ENCODE measurements around the gene ADGRV1. TPM values are rescaled to one million over a fixed set of nuclear protein-coding genes. Genes with fewer than 3 reads are reported as not detected.

Gene ADGRV1
- polyA plus RNA-seq, 10 donors = 0.19 to 8.6 (median 0.98) TPM

GRCh38 chr5:91104062-91104448 lies 545.5 kb downstream of the ADGRV1 start:
- DNase-seq = no peak

- DNase-seq = peak in 1 of 3 donors; percentile 62
Measured at GRCh38 chr5:91106842-91107511, 548.4 kb downstream of the ADGRV1 start.

- DNase-seq = no peak
Measured at GRCh38 chr5:91109634-91110033, 551.0 kb downstream of the ADGRV1 start.

GRCh38 chr5:91110686-91111085 lies 552.1 kb downstream of the ADGRV1 start:
- peak; percentile 82 to 94 (median 84) for DNase-seq

- peak; percentile 60 to 85 (median 67) for DNase-seq
Measured at GRCh38 chr5:91111473-91112238, 553.1 kb downstream of the ADGRV1 start.

GRCh38 chr5:91114658-91115057 lies 556.1 kb downstream of the ADGRV1 start:
- peak; percentile 56 to 87 (median 73) for DNase-seq

- no peak for DNase-seq
Measured at GRCh38 chr5:91118354-91118753, 559.8 kb downstream of the ADGRV1 start.

- peak in 1 of 3 donors; percentile 43 for DNase-seq
Measured at GRCh38 chr5:91118796-91119195, 560.2 kb downstream of the ADGRV1 start.

- DNase-seq = no peak
Measured at GRCh38 chr5:91119217-91119616, 560.6 kb downstream of the ADGRV1 start.

- DNase-seq = peak in 1 of 3 donors; percentile 52
Measured at GRCh38 chr5:91119981-91120850, 561.6 kb downstream of the ADGRV1 start.

- DNase-seq = no peak
Measured at GRCh38 chr5:91121347-91121993, 562.9 kb downstream of the ADGRV1 start.

- no peak for DNase-seq
Measured at GRCh38 chr5:91122651-91123050, 564.1 kb downstream of the ADGRV1 start.

GRCh38 chr5:91123291-91123690 lies 564.7 kb downstream of the ADGRV1 start:
- DNase-seq = no peak

GRCh38 chr5:91123901-91124300 lies 565.3 kb downstream of the ADGRV1 start:
- no peak for DNase-seq

GRCh38 chr5:91125916-91126315 lies 567.3 kb downstream of the ADGRV1 start:
- no peak for DNase-seq

- peak; percentile 84 to 93 (median 85) for DNase-seq
Measured at GRCh38 chr5:91126448-91126847, 567.9 kb downstream of the ADGRV1 start.

- no peak for DNase-seq
Measured at GRCh38 chr5:91126888-91127287, 568.3 kb downstream of the ADGRV1 start.

- no peak for DNase-seq
Measured at GRCh38 chr5:91127456-91128081, 569.0 kb downstream of the ADGRV1 start.

GRCh38 chr5:91128604-91129003 lies 570.0 kb downstream of the ADGRV1 start:
- no peak for DNase-seq

GRCh38 chr5:91129748-91130147 lies 571.2 kb downstream of the ADGRV1 start:
- no peak for DNase-seq

- no peak for DNase-seq
Measured at GRCh38 chr5:91130759-91131158, 572.2 kb downstream of the ADGRV1 start.
